H9 (cell line): ENCODE measurements around the gene IMPACT. TPM values are rescaled to one million over a fixed set of nuclear protein-coding genes. Genes with fewer than 3 reads are reported as not detected.

Experiments
- DNase-seq: peaks from one replicate; pipeline ENCODE4 v3.0.0-alpha.2; 2017
- H2AFZ ChIP-seq: one replicate; pipeline ENCODE4 v1.6.1; 2013; ENCODE audit warnings: mild to moderate bottlenecking, low read length, control low read depth, moderate library complexity
- H2AK5ac ChIP-seq: 2 replicates; pipeline ENCODE4 v1.6.1; 2013; ENCODE audit warnings: low read length, control low read depth, mixed read lengths; ENCODE audit not compliant: insufficient read length
- H2BK120ac ChIP-seq: one replicate; pipeline ENCODE4 v1.6.1; 2013; ENCODE audit warnings: low read depth, mild to moderate bottlenecking, low read length, control low read depth, inconsistent platforms; ENCODE audit not compliant: poor library complexity, severe bottlenecking
- H2BK12ac ChIP-seq: 2 replicates; pipeline ENCODE4 v1.6.1; 2013; ENCODE audit warnings: low read length, control low read depth, mixed read lengths, low read depth; ENCODE audit not compliant: insufficient read length
- H2BK15ac ChIP-seq: 2 replicates; pipeline ENCODE4 v1.6.1; 2013; ENCODE audit warnings: low read depth, low read length, control low read depth
- H2BK20ac ChIP-seq: one replicate; pipeline ENCODE4 v1.6.1; 2013; ENCODE audit warnings: low read depth, mild to moderate bottlenecking, low read length, control low read depth, inconsistent platforms; ENCODE audit not compliant: poor library complexity, severe bottlenecking
- H2BK5ac ChIP-seq: 2 replicates; pipeline ENCODE4 v1.6.1; 2013; ENCODE audit warnings: low read length, control low read depth, mixed read lengths; ENCODE audit not compliant: insufficient read length
- H3K14ac ChIP-seq: 2 replicates; pipeline ENCODE4 v1.6.1; 2013; ENCODE audit warnings: low read length, control low read depth; ENCODE audit not compliant: insufficient read depth
- H3K18ac ChIP-seq: 2 replicates; pipeline ENCODE4 v1.6.1; 2013; ENCODE audit warnings: low read depth, mild to moderate bottlenecking, mixed read lengths, low read length, control low read depth; ENCODE audit not compliant: insufficient read length
- H3K23ac ChIP-seq: 2 replicates; pipeline ENCODE4 v1.6.1; 2013; ENCODE audit warnings: low read length, control low read depth, mixed read lengths, low read depth; ENCODE audit not compliant: insufficient read length
- H3K23me2 ChIP-seq: 2 replicates; pipeline ENCODE4 v1.6.1; 2013; ENCODE audit warnings: low read depth, mild to moderate bottlenecking, mixed read lengths, low read length, control low read depth; ENCODE audit not compliant: insufficient read length, poor library complexity, severe bottlenecking
- H3K27ac ChIP-seq: 2 replicates; pipeline ENCODE4 v1.5.1; 2013; ENCODE audit warnings: low read length, control low read depth, mixed read lengths, low read depth; ENCODE audit not compliant: insufficient read length
- H3K27me3 ChIP-seq: 2 replicates; pipeline ENCODE4 v1.6.1; 2013; ENCODE audit warnings: low read length, control low read depth, inconsistent platforms; ENCODE audit not compliant: insufficient read depth
- H3K4ac ChIP-seq: 2 replicates; pipeline ENCODE4 v1.6.1; 2013; ENCODE audit warnings: low read depth, mild to moderate bottlenecking, control low read depth, inconsistent platforms, low read length, moderate library complexity
- H3K4me1 ChIP-seq: 2 replicates; pipeline ENCODE4 v1.6.1; 2013; ENCODE audit warnings: low read length, control low read depth, inconsistent platforms; ENCODE audit not compliant: insufficient read depth
- H3K4me2 ChIP-seq: 2 replicates; pipeline ENCODE4 v1.6.1; 2013; ENCODE audit warnings: low read length, control low read depth, mixed read lengths; ENCODE audit not compliant: insufficient read length, insufficient read depth
- H3K56ac ChIP-seq: 2 replicates; pipeline ENCODE4 v1.6.1; 2013; ENCODE audit warnings: low read depth, mild to moderate bottlenecking, mixed read lengths, low read length, control low read depth; ENCODE audit not compliant: insufficient read length
- H3K79me1 ChIP-seq: 2 replicates; pipeline ENCODE4 v1.6.1; 2013; ENCODE audit warnings: low read depth, mild to moderate bottlenecking, moderate library complexity, low read length, control low read depth, inconsistent platforms; ENCODE audit not compliant: insufficient read depth, poor library complexity, severe bottlenecking
- H3K79me2 ChIP-seq: 2 replicates; pipeline ENCODE4 v1.6.1; 2013; ENCODE audit warnings: low read length, control low read depth, inconsistent platforms; ENCODE audit not compliant: insufficient read depth
- H3K9ac ChIP-seq: 2 replicates; pipeline ENCODE4 v1.6.1; 2013; ENCODE audit warnings: low read length, control low read depth, mixed read lengths; ENCODE audit not compliant: insufficient read length; ENCODE audit errors: extremely low read depth
- H3K9me3 ChIP-seq: one replicate; pipeline ENCODE4 v1.6.1; 2013; ENCODE audit warnings: low read depth, low read length, inconsistent platforms; ENCODE audit not compliant: control insufficient read depth
- H3T11ph ChIP-seq: one replicate; pipeline ENCODE4 v1.6.1; 2013; ENCODE audit warnings: mild to moderate bottlenecking, low read length, control low read depth, inconsistent platforms
- H4K20me1 ChIP-seq: one replicate; pipeline ENCODE4 v1.6.1; 2013; ENCODE audit not compliant: control insufficient read depth, insufficient read length, insufficient read depth
- H4K5ac ChIP-seq: 2 replicates; pipeline ENCODE4 v1.6.1; 2013; ENCODE audit warnings: low read depth, mild to moderate bottlenecking, mixed read lengths, low read length, control low read depth; ENCODE audit not compliant: insufficient read length
- H4K8ac ChIP-seq: replicated peaks from 2 replicates; pipeline ENCODE4 v1.6.1; 2013; ENCODE audit warnings: low read length, control low read depth, mixed read lengths, low read depth; ENCODE audit not compliant: insufficient read length
- H4K91ac ChIP-seq: 2 replicates; pipeline ENCODE4 v1.6.1; 2013; ENCODE audit warnings: low read depth, mild to moderate bottlenecking, moderate library complexity, mixed read lengths, low read length, control low read depth; ENCODE audit not compliant: insufficient read length
- H3K27ac Mint-ChIP-seq, 3 experiments: 2 replicates in 2 of 3; 3 replicates in 1 of 3; pipeline ENCODE4 v1.8.0; 2020 to 2021; ENCODE audit warnings: mixed read lengths in 3 of 3, mild to moderate bottlenecking in 1 of 3, moderate library complexity in 1 of 3
- H3K27me3 Mint-ChIP-seq: 2 replicates; pipeline ENCODE4 v1.8.0; 2021; ENCODE audit warnings: low read depth, mild to moderate bottlenecking, moderate library complexity, mixed read lengths
- H3K36me3 Mint-ChIP-seq, 3 experiments: 2 replicates in 2 of 3; 3 replicates in 1 of 3; pipeline ENCODE4 v1.8.0; 2020 to 2021; ENCODE audit warnings: low read depth in 3 of 3, mixed read lengths in 3 of 3; ENCODE audit not compliant: insufficient read depth in 1 of 3
- H3K4me1 Mint-ChIP-seq, 2 experiments: 2 replicates each; pipeline ENCODE4 v1.8.0; 2020; ENCODE audit warnings: mixed read lengths in 2 of 2
- H3K4me3 Mint-ChIP-seq, 2 experiments: 2 replicates in 1 of 2; 3 replicates in 1 of 2; pipeline ENCODE4 v1.8.0; 2020 to 2021; ENCODE audit warnings: mild to moderate bottlenecking in 2 of 2, mixed read lengths in 2 of 2, moderate library complexity in 1 of 2
- H3K9me3 Mint-ChIP-seq, 2 experiments: 2 replicates in 1 of 2; 3 replicates in 1 of 2; pipeline ENCODE4 v1.8.0; 2020; ENCODE audit warnings: mild to moderate bottlenecking in 2 of 2, mixed read lengths in 2 of 2, moderate library complexity in 1 of 2
- CTCF ChIP-seq: fragments of 200-600 bp; sonication (generic); conservative IDR thresholded peaks from 3 replicates; pipeline ENCODE4 v1.8.0; 2021; ENCODE audit warnings: antibody characterized with exemption, mild to moderate bottlenecking
- WGBS: extraction: QIAGEN DNeasy Blood & Tissue Kit; methylation state at CpG from one replicate; pipeline ENCODE4 v1.1.7; 2013; ENCODE audit warnings: missing lambda C conversion rate, low lambda C conversion rate, mixed read lengths; ENCODE audit not compliant: insufficient read length; ENCODE audit errors: extremely low coverage; 5-methylcytosine and 5-hydroxymethylcytosine counted together
- total RNA-seq: library from RNA; stranded (reverse); gene quantifications from 2 replicates; pipeline ENCODE4 v1.2.1, GENCODE V29; 2021

The IMPACT gene
- total RNA-seq, 1 experiment from 2014 or later = 41.9 TPM

GRCh38 chr18:24402209-24402785 lies 24.2 kb upstream of the IMPACT start:
- Histone ChIP-seq H3K79me1 (no peaks in the 10 kb centered on the region), H3K27ac (no peak overlapping the region), H2AK5ac (no peak overlapping the region), H2BK12ac (no peak overlapping the region), H4K5ac (no peak overlapping the region), H4K20me1 (no peaks in the 10 kb centered on the region), H2BK120ac (no peak overlapping the region), H3K4me1 (peaks cover 2% of the 10 kb centered on the region; the same call in 1 of the 2 replicates), H2BK20ac (no peak overlapping the region), H2AFZ (no peak overlapping the region), H3K23me2 (peaks cover 5% of the 10 kb centered on the region), H3K79me2 (no peaks in the 10 kb centered on the region), H3T11ph (no peak overlapping the region), H3K56ac (no peak overlapping the region), H3K9me3 (no peaks in the 10 kb centered on the region), H2BK15ac (no peak overlapping the region), H3K4me2 (no peak overlapping the region), H3K18ac (no peak overlapping the region), H4K8ac (no peak overlapping the region), H4K91ac (no peak overlapping the region), H3K9ac (no peak overlapping the region), H3K14ac (no peak overlapping the region), H2BK5ac (no peak overlapping the region), H3K4ac (no peak overlapping the region), H3K27me3 (no peaks in the 10 kb centered on the region), H3K23ac (no peak overlapping the region)
- H3K36me3 Mint-ChIP-seq = no peaks in the 10 kb centered on the region
- peaks cover 40 to 41% of the 10 kb centered on the region in 2 experiments for H3K4me1 Mint-ChIP-seq
- DNase-seq = peak; percentile 42
- peak; percentile 59 for TF ChIP-seq CTCF
- no peak overlapping the region for H3K4me3 Mint-ChIP-seq
- peaks cover 4% of the 10 kb centered on the region; the same call in 1 of the 2 replicates for H3K27me3 Mint-ChIP-seq
- H3K9me3 Mint-ChIP-seq = no peaks in the 10 kb centered on the region; a peak in 2 of 5 replicates
- no CpG with 5 or more reads among the region's 6 CpGs for WGBS
- no peak overlapping the region; a peak in 1 of 7 replicates for H3K27ac Mint-ChIP-seq
